Measurements from ENCODE around the gene NCOA7.

Gene NCOA7

GRCh38 chr6:125759959-125760457 is 30.8 kb upstream of the NCOA7 start (continued):
- TF ChIP-seq SNAI2 (CRISPR knock-in tag; IDR thresholded peaks at IDR 0.05) (no peak), GLIS3 (CRISPR knock-in tag; IDR thresholded peaks at IDR 0.05) (no peak), ZNF8 (CRISPR knock-in tag; IDR thresholded peaks at IDR 0.05) (no peak), PATZ1 (CRISPR knock-in tag; IDR thresholded peaks at IDR 0.05; ENCODE audit: borderline replicate concordance) (no peak)

GRCh38 chr6:125764121-125764671 is 26.6 kb upstream of the NCOA7 start:
- TF ChIP-seq PATZ1 (CRISPR knock-in tag; IDR thresholded peaks at IDR 0.05; ENCODE audit: borderline replicate concordance) (no peak), ZFP30 (CRISPR knock-in tag; IDR thresholded peaks at IDR 0.05) (no peak), ISL1 (CRISPR knock-in tag; IDR thresholded peaks at IDR 0.05) (no peak)
- no peak for ATAC-seq

GRCh38 chr6:125765944-125766343 is 24.8 kb upstream of the NCOA7 start:
- no peak for ATAC-seq

GRCh38 chr6:125766641-125767040 is 24.1 kb upstream of the NCOA7 start:
- no peak for ATAC-seq
- TF ChIP-seq POU6F1 (CRISPR knock-in tag; IDR thresholded peaks at IDR 0.05; ENCODE audit: borderline replicate concordance, low read depth) (no peak), PPARA (CRISPR knock-in tag; IDR thresholded peaks at IDR 0.05; ENCODE audit: borderline replicate concordance) (no peak), ESRRG (CRISPR knock-in tag; IDR thresholded peaks at IDR 0.05) (no peak), CSDC2 (CRISPR knock-in tag; IDR thresholded peaks at IDR 0.05) (no peak), GLIS3 (CRISPR knock-in tag; IDR thresholded peaks at IDR 0.05) (no peak), TSHZ2 (CRISPR knock-in tag; IDR thresholded peaks at IDR 0.05) (no peak), TCF4 (CRISPR knock-in tag; IDR thresholded peaks at IDR 0.05; ENCODE audit: borderline replicate concordance) (no peak), ZFP30 (CRISPR knock-in tag; IDR thresholded peaks at IDR 0.05) (no peak), PATZ1 (CRISPR knock-in tag; IDR thresholded peaks at IDR 0.05; ENCODE audit: borderline replicate concordance) (no peak), BACH2 (CRISPR knock-in tag; IDR thresholded peaks at IDR 0.05; ENCODE audit: borderline replicate concordance) (no peak), ISL1 (CRISPR knock-in tag; IDR thresholded peaks at IDR 0.05) (no peak), ZNF8 (CRISPR knock-in tag; IDR thresholded peaks at IDR 0.05) (no peak), ZNF70 (CRISPR knock-in tag; IDR thresholded peaks at IDR 0.05) (no peak), CSRNP3 (CRISPR knock-in tag; IDR thresholded peaks at IDR 0.05) (no peak)

More at GRCh38 chr6:125765944-125766343, 24.8 kb upstream of the NCOA7 start:
- no peak for TF ChIP-seq TSHZ2 (CRISPR knock-in tag; IDR thresholded peaks at IDR 0.05)
- TF ChIP-seq GLIS3 (CRISPR knock-in tag; IDR thresholded peaks at IDR 0.05) = no peak
- no peak for TF ChIP-seq ARNTL (CRISPR knock-in tag; IDR thresholded peaks at IDR 0.05; ENCODE audit: borderline replicate concordance, low read depth)
- no peak for TF ChIP-seq ZC3H10 (CRISPR knock-in tag; IDR thresholded peaks at IDR 0.05)
